SK-N-SH (cell line): Measurements from ENCODE around the gene GPR37L1.

ENCODE experiments used
- TF ChIP-seq, protein P1 (sequence below): fragments of 200-600 bp; sonication (generic); IDR thresholded peaks from 2 replicates; pipeline ENCODE4 v1.6.1; 2017; ENCODE audit warnings: antibody characterized with exemption, mild to moderate bottlenecking, moderate library complexity
- TF ChIP-seq, protein P2 (sequence below): fragments of 150-350 bp; IDR thresholded peaks from 2 replicates; pipeline ENCODE4 v1.6.1; 2017; ENCODE audit warnings: antibody characterized with exemption, low read length, low read depth, borderline replicate concordance

DNA sequence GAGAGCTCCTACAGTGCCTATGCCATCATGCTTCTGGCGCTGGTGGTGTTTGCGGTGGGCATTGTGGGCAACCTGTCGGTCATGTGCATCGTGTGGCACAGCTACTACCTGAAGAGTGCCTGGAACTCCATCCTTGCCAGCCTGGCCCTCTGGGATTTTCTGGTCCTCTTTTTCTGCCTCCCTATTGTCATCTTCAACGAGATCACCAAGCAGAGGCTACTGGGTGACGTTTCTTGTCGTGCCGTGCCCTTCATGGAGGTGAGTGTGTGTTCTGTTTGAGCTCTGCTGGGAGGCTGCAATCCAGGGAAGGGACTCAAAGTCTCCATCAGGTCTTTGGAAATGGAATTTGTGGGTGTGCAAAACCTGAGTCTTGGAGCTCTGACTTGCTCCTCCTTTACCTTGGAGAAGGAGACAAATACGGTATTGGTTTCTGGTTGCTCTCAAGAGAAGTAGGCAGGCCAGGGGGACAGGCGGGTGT, 658 bp downstream of the GPR37L1 start:
- TF ChIP-seq, protein P1, sequence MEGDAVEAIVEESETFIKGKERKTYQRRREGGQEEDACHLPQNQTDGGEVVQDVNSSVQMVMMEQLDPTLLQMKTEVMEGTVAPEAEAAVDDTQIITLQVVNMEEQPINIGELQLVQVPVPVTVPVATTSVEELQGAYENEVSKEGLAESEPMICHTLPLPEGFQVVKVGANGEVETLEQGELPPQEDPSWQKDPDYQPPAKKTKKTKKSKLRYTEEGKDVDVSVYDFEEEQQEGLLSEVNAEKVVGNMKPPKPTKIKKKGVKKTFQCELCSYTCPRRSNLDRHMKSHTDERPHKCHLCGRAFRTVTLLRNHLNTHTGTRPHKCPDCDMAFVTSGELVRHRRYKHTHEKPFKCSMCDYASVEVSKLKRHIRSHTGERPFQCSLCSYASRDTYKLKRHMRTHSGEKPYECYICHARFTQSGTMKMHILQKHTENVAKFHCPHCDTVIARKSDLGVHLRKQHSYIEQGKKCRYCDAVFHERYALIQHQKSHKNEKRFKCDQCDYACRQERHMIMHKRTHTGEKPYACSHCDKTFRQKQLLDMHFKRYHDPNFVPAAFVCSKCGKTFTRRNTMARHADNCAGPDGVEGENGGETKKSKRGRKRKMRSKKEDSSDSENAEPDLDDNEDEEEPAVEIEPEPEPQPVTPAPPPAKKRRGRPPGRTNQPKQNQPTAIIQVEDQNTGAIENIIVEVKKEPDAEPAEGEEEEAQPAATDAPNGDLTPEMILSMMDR: no peak
- TF ChIP-seq, protein P2, sequence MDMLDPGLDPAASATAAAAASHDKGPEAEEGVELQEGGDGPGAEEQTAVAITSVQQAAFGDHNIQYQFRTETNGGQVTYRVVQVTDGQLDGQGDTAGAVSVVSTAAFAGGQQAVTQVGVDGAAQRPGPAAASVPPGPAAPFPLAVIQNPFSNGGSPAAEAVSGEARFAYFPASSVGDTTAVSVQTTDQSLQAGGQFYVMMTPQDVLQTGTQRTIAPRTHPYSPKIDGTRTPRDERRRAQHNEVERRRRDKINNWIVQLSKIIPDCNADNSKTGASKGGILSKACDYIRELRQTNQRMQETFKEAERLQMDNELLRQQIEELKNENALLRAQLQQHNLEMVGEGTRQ: no peak
